GM03348 (cell line): ENCODE measurements around the gene THNSL1.
A peak's percentile ranks its signal among the peaks of the same experiment; 100 is the strongest.

Experiments
- DNase-seq: peaks from one replicate; pipeline ENCODE4 v3.0.0; 2012; ENCODE audit warnings: low spot score

Gene THNSL1

GRCh38 chr10:25057886-25058285, 41.5 kb downstream of the THNSL1 start:
- no peak for DNase-seq

GRCh38 chr10:25059990-25060389, 43.6 kb downstream of the THNSL1 start:
- DNase-seq: peak; percentile 89

GRCh38 chr10:25061125-25061524, 44.7 kb downstream of the THNSL1 start:
- no peak for DNase-seq

- DNase-seq: no peak
Measured at GRCh38 chr10:25061711-25062449, 45.5 kb downstream of the THNSL1 start.

- no peak for DNase-seq
Measured at GRCh38 chr10:25063157-25063556, 46.7 kb downstream of the THNSL1 start.

GRCh38 chr10:25063644-25064043, 47.2 kb downstream of the THNSL1 start:
- DNase-seq: no peak

- no peak for DNase-seq
Measured at GRCh38 chr10:25064401-25064800, 48.0 kb downstream of the THNSL1 start.

- no peak for DNase-seq
Measured at GRCh38 chr10:25065761-25066476, 49.5 kb downstream of the THNSL1 start.

- peak; percentile 36 for DNase-seq
Measured at GRCh38 chr10:25068152-25069058, 52.0 kb downstream of the THNSL1 start.

- DNase-seq: no peak
Measured at GRCh38 chr10:25071227-25071626, 54.8 kb downstream of the THNSL1 start.

- no peak for DNase-seq
Measured at GRCh38 chr10:25072786-25073185, 56.4 kb downstream of the THNSL1 start.

- DNase-seq: no peak
Measured at GRCh38 chr10:25075825-25076224, 59.4 kb downstream of the THNSL1 start.
